GM12878 (cell line): ENCODE data around the gene ID3. TPM values are rescaled to one million over a fixed set of nuclear protein-coding genes. Genes with fewer than 3 reads are reported as not detected.

Experiments used
- ATAC-seq: fragments of 200-7000 bp; cut with Tn5 transposase; 3 replicates; pipeline ENCODE4 v1.9.1; 2020; ENCODE audit warnings: mild to moderate bottlenecking, moderate library complexity
- BruUV-seq: library from RNA; stranded (reverse); fragments of 400-500 nt; replicated peaks from 2 replicates; lab custom pipeline; 2021; lab: Mats Ljungman, UMichigan
- CTCF ChIA-PET: fragments of 300-600 bp; sonication (Branson Sonifier 250); formaldehyde crosslinking; extraction: SDS; loops from one replicate; lab custom pipeline; 2021; ENCODE audit warnings: inconsistent platforms; lab: Yijun Ruan, JAX
- POLR2A ChIA-PET: fragments of 350-600 bp; formaldehyde crosslinking; extraction: SDS; loops from one replicate; lab custom pipeline; 2021; ENCODE audit warnings: inconsistent platforms; lab: Charles Lee
- RAD21 ChIA-PET: fragments of 300-600 bp; sonication (Branson Sonifier 250); formaldehyde crosslinking; loops from one replicate; lab custom pipeline; 2023; ENCODE audit warnings: antibody characterized with exemption; ENCODE audit not compliant: unreplicated experiment; lab: Charles Lee
- SMC1A ChIA-PET: fragments of 300-600 bp; sonication (Branson Sonifier 250); formaldehyde crosslinking; loops from one replicate; lab custom pipeline; 2023; ENCODE audit not compliant: unreplicated experiment, uncharacterized antibody; lab: Charles Lee
- DNase-seq: peaks from one replicate; pipeline ENCODE4 v3.0.0-alpha.2; 2011; ENCODE audit warnings: low read depth, low spot score
- FAIRE-seq: peaks from 3 replicates; lab custom pipeline; 2011; peaks lifted over from hg19 to GRCh38; lab: Jason Lieb, UNC
- H2AFZ ChIP-seq: 2 replicates; pipeline ENCODE4 v1.6.0; 2011; ENCODE audit warnings: low read depth, low read length, control low read depth; ENCODE audit not compliant: control insufficient read depth
- H3K27ac ChIP-seq: 2 replicates; pipeline ENCODE4 v1.5.1; 2011; ENCODE audit warnings: control low read depth; ENCODE audit not compliant: control insufficient read depth, insufficient read depth
- H3K27me3 ChIP-seq, 2 experiments: replicated peaks in 1 of 2; 2 replicates each; pipeline versions ENCODE4 v1.6.0 to v1.6.1; 2011; ENCODE audit warnings: low read length in 1 of 2; ENCODE audit not compliant: control insufficient read depth in 2 of 2, insufficient read depth in 2 of 2
- H3K36me3 ChIP-seq, 2 experiments: 2 replicates each; pipeline ENCODE4 v1.5.1; 2011; ENCODE audit warnings: low read length in 1 of 2; ENCODE audit not compliant: control insufficient read depth in 2 of 2, insufficient read depth in 2 of 2
- H3K4me1 ChIP-seq: 2 replicates; pipeline ENCODE4 v1.6.1; 2011; ENCODE audit warnings: mild to moderate bottlenecking, low read length, moderate library complexity, mixed read lengths; ENCODE audit not compliant: control insufficient read depth, insufficient read depth
- H3K4me2 ChIP-seq: 2 replicates; pipeline ENCODE4 v1.6.0; 2011; ENCODE audit warnings: control low read depth; ENCODE audit not compliant: control insufficient read depth, insufficient read depth
- H3K4me3 ChIP-seq: fragments of 200-600 bp; sonication (generic); 2 replicates; pipeline ENCODE4 v1.5.1; 2016
- H3K79me2 ChIP-seq: 2 replicates; pipeline ENCODE4 v1.6.0; 2011; ENCODE audit warnings: low read length; ENCODE audit not compliant: control insufficient read depth, insufficient read depth
- H3K9ac ChIP-seq: 2 replicates; pipeline ENCODE4 v1.8.0; 2011; ENCODE audit warnings: low read length, control low read depth, mixed read lengths; ENCODE audit not compliant: control insufficient read depth, insufficient read depth
- H3K9me3 ChIP-seq: replicated peaks from 3 replicates; pipeline ENCODE4 v1.5.1; 2011; ENCODE audit warnings: mild to moderate bottlenecking, low read length; ENCODE audit not compliant: control insufficient read depth, insufficient read depth
- H4K20me1 ChIP-seq: 2 replicates; pipeline ENCODE4 v1.6.0; 2011; ENCODE audit not compliant: control insufficient read depth, insufficient read depth
- CBX3 ChIP-seq: fragments of 200-600 bp; sonication (generic); IDR thresholded peaks from 2 replicates; pipeline ENCODE4 v1.6.1; 2016; ENCODE audit warnings: low read depth, borderline replicate concordance
- EED ChIP-seq: sonication (generic); IDR thresholded peaks from 2 replicates; pipeline ENCODE4 v1.6.1; 2016; ENCODE audit warnings: antibody characterized with exemption, low read depth
- EGR1 ChIP-seq, 2 experiments: IDR thresholded peaks; 1 replicate in 1 of 2; 2 replicates in 1 of 2; pipeline ENCODE4 v1.6.1; 2011 to 2012; ENCODE audit warnings: low read depth in 2 of 2, low read length in 2 of 2, borderline replicate concordance in 1 of 2, mild to moderate bottlenecking in 1 of 2, moderate library complexity in 1 of 2
- GABPA ChIP-seq: IDR thresholded peaks from 2 replicates; pipeline ENCODE4 v1.6.1; 2014; ENCODE audit warnings: antibody characterized with exemption, low read depth, mild to moderate bottlenecking, inconsistent platforms
- GATAD2B ChIP-seq: fragments of 450-650 bp; conservative IDR thresholded peaks from 2 replicates; pipeline ENCODE4 v1.6.1; 2017; ENCODE audit warnings: low read depth, mild to moderate bottlenecking, moderate library complexity
- MEF2B ChIP-seq: fragments of 450-650 bp; IDR thresholded peaks from 2 replicates; pipeline ENCODE4 v1.6.1; 2018; ENCODE audit warnings: mild to moderate bottlenecking, moderate library complexity; ENCODE audit not compliant: partially characterized antibody, poor library complexity, severe bottlenecking
- MTA3 ChIP-seq: IDR thresholded peaks from 2 replicates; pipeline ENCODE4 v1.6.1; 2012; ENCODE audit warnings: low read length, inconsistent platforms, borderline replicate concordance
- POLR2AphosphoS5 ChIP-seq: IDR thresholded peaks from 2 replicates; pipeline ENCODE4 v1.6.1; 2011; ENCODE audit warnings: mild to moderate bottlenecking, low read length, inconsistent platforms
- SIN3A ChIP-seq: IDR thresholded peaks from 2 replicates; pipeline ENCODE4 v1.6.1; 2012; ENCODE audit warnings: low read depth, low read length, improper control_type of control experiment
- SPI1 ChIP-seq: IDR thresholded peaks from 2 replicates; pipeline ENCODE4 v1.6.1; 2011; ENCODE audit warnings: low read depth, mild to moderate bottlenecking, low read length, moderate library complexity, borderline replicate concordance; ENCODE audit not compliant: insufficient read depth
- ZBED1 ChIP-seq: IDR thresholded peaks from 2 replicates; pipeline ENCODE4 v1.6.1; 2016; ENCODE audit warnings: borderline replicate concordance
- ZNF217 ChIP-seq: fragments of 450-650 bp; IDR thresholded peaks from 2 replicates; pipeline ENCODE4 v1.6.1; 2017; ENCODE audit warnings: antibody characterized with exemption, mild to moderate bottlenecking
- WGBS: methylation state at CpG from one replicate; pipeline ENCODE4 v1.1.6; 2016; ENCODE audit warnings: low lambda C conversion rate; ENCODE audit not compliant: insufficient replicate concordance, insufficient coverage; ENCODE audit errors: missing lambda C conversion rate; 5-methylcytosine and 5-hydroxymethylcytosine counted together
- in situ Hi-C: fragments of 300-500 bp; cut with MboI; formaldehyde crosslinking; loops from 9 replicates; pipeline ENCODE4 v1.14.3; 2018; ENCODE audit warnings: mixed read lengths
- intact Hi-C: fragments of 100-400 bp; cut with micrococcal nuclease; formaldehyde crosslinking; loops from one replicate; pipeline ENCODE4 v1.14.2; 2022; ENCODE audit not compliant: unreplicated experiment
- polyA plus RNA-seq, 11 experiments: library from polyadenylated mRNA; depleted of rRNA in 4 of 11; unstranded in 6 of 11; stranded (reverse) in 5 of 11; fragments of >200 nt; fragmentation: Nextera tagmentation in 4 of 11; fragmentation: Illumina TruSeq in 1 of 11; extraction: Ambion mirVana in 4 of 11; extraction: Trizol in 1 of 11; gene quantifications; 1 replicate in 1 of 11; 2 replicates in 10 of 11; pipeline versions ENCODE4 v1.2.1 to v1.2.3, GENCODE V29; 2011 to 2016; ENCODE audit warnings: inconsistent platforms in 2 of 11, missing spikeins in 2 of 11, low read depth in 1 of 11
- total RNA-seq, 4 experiments: library from RNA; depleted of rRNA in 3 of 4; stranded (reverse); fragments of >200 nt in 3 of 4; fragmentation: Illumina TruSeq in 1 of 4; extraction: Trizol in 1 of 4; gene quantifications; 2 replicates each; pipeline versions ENCODE4 v1.2.1 to v1.2.3, GENCODE V29; 2013 to 2021
- TF ChIP-seq, protein P1 (sequence below): fragments of 450-650 bp; IDR thresholded peaks from 2 replicates; pipeline ENCODE4 v1.6.1; 2017; ENCODE audit warnings: low read depth, mild to moderate bottlenecking, moderate library complexity
- TF ChIP-seq, protein P2 (sequence below): fragments of 450-650 bp; formaldehyde crosslinking; IDR thresholded peaks from 2 replicates; pipeline ENCODE4 v1.5.0; 2022; ENCODE audit warnings: mild to moderate bottlenecking, missing genetic modification characterization
- TF ChIP-seq, protein P3 (sequence below), 3 experiments: IDR thresholded peaks in 2 of 3; conservative IDR thresholded peaks in 1 of 3; 2 replicates each; pipeline ENCODE4 v1.5.1; 2011; ENCODE audit warnings: low read depth in 3 of 3, low read length in 3 of 3, mild to moderate bottlenecking in 3 of 3, control low read depth in 2 of 3, moderate library complexity in 2 of 3, inconsistent platforms in 1 of 3, mixed read lengths in 1 of 3; ENCODE audit not compliant: control insufficient read depth in 2 of 3, insufficient read depth in 1 of 3; ENCODE audit errors: extremely low read depth in 1 of 3

Gene ID3
- total and polyA plus RNA-seq, 10 of the 15 experiments (the other 5 are each of a cell fraction or from before 2014, with no cell fraction given): 42.7 to 475 (median 207) TPM

DNA sequence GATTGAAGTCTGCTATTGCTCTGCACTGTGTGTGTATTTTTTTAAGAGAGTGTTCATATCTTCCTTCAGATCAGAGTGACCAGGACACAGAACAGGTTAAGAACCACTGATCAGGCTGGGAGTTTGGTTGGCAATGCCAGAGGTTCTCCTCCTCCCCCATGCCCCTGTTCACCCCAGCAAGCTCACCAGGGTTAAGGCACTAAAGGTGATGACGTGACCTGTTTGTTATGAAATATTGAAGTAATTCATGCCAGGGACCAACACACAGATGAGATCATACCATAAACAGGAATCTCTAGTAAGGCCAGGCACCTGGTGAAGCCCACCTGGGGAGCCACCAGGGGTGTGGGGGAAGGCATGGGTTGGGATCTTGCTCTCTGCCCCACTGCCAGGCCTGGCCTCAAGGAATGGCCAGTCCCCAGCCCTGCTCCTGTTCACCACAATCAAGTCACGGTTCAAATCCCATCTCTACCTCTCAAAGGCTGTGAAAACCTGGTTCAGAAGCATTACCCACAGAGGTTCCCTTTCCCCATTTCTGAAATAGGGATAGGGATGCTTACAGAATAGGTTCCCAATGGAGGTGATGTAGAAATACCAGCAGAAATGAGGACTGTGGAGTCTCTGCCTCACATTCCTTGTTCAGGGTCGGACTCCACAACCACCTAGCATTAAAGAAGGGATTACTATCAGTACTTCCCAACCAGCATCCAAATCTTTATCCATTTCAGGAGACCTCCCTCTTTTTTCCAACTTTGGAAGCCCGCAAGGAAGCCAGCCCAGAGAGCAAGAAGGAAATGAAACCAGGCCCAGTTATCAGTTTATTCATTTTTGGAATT is 2.4 kb downstream of the ID3 start:
- WGBS: 43% methylated on average over 4 of the region's 4 CpGs
- H3K9ac ChIP-seq: peak overlapping the region; percentile 30; the same call in 1 of the 2 replicates
- H3K4me2 ChIP-seq: peak overlapping the region; percentile 57; the same call in 1 of the 2 replicates
- TF ChIP-seq ZBED1 (peak; percentile 50; the same call in 1 of the 2 replicates), EED (peak; percentile 68; the same call in 1 of the 2 replicates), ZNF217 (no peak), POLR2AphosphoS5 (0 out of 2 replicates have a peak, but pooled peaks have one; percentile 47), EGR1 (IDR thresholded peaks at IDR 0.05; ENCODE audit: borderline replicate concordance in 1 of 2, low read depth in 2 of 2, low read length in 2 of 2) (no peak), GABPA (no peak), SPI1 (peak; percentile 72), GATAD2B (no peak), SIN3A (no peak), MTA3 (peak; percentile 80), CBX3 (no peak), MEF2B (no peak)
- TF ChIP-seq, protein P1, sequence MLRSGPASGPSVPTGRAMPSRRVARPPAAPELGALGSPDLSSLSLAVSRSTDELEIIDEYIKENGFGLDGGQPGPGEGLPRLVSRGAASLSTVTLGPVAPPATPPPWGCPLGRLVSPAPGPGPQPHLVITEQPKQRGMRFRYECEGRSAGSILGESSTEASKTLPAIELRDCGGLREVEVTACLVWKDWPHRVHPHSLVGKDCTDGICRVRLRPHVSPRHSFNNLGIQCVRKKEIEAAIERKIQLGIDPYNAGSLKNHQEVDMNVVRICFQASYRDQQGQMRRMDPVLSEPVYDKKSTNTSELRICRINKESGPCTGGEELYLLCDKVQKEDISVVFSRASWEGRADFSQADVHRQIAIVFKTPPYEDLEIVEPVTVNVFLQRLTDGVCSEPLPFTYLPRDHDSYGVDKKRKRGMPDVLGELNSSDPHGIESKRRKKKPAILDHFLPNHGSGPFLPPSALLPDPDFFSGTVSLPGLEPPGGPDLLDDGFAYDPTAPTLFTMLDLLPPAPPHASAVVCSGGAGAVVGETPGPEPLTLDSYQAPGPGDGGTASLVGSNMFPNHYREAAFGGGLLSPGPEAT: 0 out of 2 replicates have a peak, but pooled peaks have one; percentile 14
- TF ChIP-seq, protein P2, sequence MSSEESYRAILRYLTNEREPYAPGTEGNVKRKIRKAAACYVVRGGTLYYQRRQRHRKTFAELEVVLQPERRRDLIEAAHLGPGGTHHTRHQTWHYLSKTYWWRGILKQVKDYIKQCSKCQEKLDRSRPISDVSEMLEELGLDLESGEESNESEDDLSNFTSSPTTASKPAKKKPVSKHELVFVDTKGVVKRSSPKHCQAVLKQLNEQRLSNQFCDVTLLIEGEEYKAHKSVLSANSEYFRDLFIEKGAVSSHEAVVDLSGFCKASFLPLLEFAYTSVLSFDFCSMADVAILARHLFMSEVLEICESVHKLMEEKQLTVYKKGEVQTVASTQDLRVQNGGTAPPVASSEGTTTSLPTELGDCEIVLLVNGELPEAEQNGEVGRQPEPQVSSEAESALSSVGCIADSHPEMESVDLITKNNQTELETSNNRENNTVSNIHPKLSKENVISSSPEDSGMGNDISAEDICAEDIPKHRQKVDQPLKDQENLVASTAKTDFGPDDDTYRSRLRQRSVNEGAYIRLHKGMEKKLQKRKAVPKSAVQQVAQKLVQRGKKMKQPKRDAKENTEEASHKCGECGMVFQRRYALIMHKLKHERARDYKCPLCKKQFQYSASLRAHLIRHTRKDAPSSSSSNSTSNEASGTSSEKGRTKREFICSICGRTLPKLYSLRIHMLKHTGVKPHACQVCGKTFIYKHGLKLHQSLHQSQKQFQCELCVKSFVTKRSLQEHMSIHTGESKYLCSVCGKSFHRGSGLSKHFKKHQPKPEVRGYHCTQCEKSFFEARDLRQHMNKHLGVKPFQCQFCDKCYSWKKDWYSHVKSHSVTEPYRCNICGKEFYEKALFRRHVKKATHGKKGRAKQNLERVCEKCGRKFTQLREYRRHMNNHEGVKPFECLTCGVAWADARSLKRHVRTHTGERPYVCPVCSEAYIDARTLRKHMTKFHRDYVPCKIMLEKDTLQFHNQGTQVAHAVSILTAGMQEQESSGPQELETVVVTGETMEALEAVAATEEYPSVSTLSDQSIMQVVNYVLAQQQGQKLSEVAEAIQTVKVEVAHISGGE (CRISPR knock-in tag): no peak
- TF ChIP-seq, protein P3, sequence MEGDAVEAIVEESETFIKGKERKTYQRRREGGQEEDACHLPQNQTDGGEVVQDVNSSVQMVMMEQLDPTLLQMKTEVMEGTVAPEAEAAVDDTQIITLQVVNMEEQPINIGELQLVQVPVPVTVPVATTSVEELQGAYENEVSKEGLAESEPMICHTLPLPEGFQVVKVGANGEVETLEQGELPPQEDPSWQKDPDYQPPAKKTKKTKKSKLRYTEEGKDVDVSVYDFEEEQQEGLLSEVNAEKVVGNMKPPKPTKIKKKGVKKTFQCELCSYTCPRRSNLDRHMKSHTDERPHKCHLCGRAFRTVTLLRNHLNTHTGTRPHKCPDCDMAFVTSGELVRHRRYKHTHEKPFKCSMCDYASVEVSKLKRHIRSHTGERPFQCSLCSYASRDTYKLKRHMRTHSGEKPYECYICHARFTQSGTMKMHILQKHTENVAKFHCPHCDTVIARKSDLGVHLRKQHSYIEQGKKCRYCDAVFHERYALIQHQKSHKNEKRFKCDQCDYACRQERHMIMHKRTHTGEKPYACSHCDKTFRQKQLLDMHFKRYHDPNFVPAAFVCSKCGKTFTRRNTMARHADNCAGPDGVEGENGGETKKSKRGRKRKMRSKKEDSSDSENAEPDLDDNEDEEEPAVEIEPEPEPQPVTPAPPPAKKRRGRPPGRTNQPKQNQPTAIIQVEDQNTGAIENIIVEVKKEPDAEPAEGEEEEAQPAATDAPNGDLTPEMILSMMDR (IDR thresholded peaks at IDR 0.05 in 2 of 3, conservative IDR thresholded peaks at IDR 0.05 in 1 of 3; ENCODE audit: control insufficient read depth in 2 of 3, extremely low read depth in 1 of 3, insufficient read depth in 1 of 3, low read depth in 3 of 3, low read length in 3 of 3): no peak

More for the DNA sequence above, 2.4 kb downstream of the ID3 start:
- peaks cover 19% of the 10 kb centered on the region for H3K79me2 ChIP-seq
- H3K9me3 ChIP-seq: no peaks in the 10 kb centered on the region
- no TSS peak for BruUV-seq
- ChIA-PET POLR2A (interaction anchor here (0.6 to 9.2 kb wide), 12 partner anchors 8 to 182 kb away, joined by 3 to 206 read pairs (median 18); no protein-coding TSS in a partner anchor), RAD21 (interaction anchor here (0.9 to 21.6 kb wide), 10 partner anchors 8 to 79 kb away, joined by 3 to 561 read pairs (median 14); no protein-coding TSS in a partner anchor), SMC1A (interaction anchor here (0.7 to 17.8 kb wide), 15 partner anchors 11 to 165 kb away, joined by 3 to 584 read pairs (median 19); no protein-coding TSS in a partner anchor), CTCF (interaction anchor here (1.0 to 24.4 kb wide), 12 partner anchors 12 to 195 kb away, joined by 3 to 959 read pairs (median 9); no protein-coding TSS in a partner anchor)
- peak overlapping the region; percentile 90 for H3K27ac ChIP-seq
- H3K36me3 ChIP-seq: no peaks in the 10 kb centered on the region
- no peak for DNase-seq
- no peak overlapping the region for H2AFZ ChIP-seq
- H3K27me3 ChIP-seq: no peaks in the 10 kb centered on the region
- no peaks in the 10 kb centered on the region for H4K20me1 ChIP-seq
- H3K4me3 ChIP-seq: peak overlapping the region; percentile 96
- intact Hi-C loops (loop anchor here (5.0 kb wide), 1 partner anchor 35 kb away; no protein-coding TSS in a partner anchor), in situ Hi-C loops (no loop called here)
- FAIRE-seq: no peak
- no peak for ATAC-seq
- H3K4me1 ChIP-seq: peaks cover 46% of the 10 kb centered on the region
